Stimulated activated naive CD4-positive, alpha-beta T cell treated with Interleukin-2 at 50 U/mL for 16 hours (primary cell): ENCODE data around the gene PEX14.

ENCODE experiments used
- DNase-seq: peaks from one replicate; lab custom pipeline; 2025; lab: John Stamatoyannopoulos, UW

PEX14 gene

DNA sequence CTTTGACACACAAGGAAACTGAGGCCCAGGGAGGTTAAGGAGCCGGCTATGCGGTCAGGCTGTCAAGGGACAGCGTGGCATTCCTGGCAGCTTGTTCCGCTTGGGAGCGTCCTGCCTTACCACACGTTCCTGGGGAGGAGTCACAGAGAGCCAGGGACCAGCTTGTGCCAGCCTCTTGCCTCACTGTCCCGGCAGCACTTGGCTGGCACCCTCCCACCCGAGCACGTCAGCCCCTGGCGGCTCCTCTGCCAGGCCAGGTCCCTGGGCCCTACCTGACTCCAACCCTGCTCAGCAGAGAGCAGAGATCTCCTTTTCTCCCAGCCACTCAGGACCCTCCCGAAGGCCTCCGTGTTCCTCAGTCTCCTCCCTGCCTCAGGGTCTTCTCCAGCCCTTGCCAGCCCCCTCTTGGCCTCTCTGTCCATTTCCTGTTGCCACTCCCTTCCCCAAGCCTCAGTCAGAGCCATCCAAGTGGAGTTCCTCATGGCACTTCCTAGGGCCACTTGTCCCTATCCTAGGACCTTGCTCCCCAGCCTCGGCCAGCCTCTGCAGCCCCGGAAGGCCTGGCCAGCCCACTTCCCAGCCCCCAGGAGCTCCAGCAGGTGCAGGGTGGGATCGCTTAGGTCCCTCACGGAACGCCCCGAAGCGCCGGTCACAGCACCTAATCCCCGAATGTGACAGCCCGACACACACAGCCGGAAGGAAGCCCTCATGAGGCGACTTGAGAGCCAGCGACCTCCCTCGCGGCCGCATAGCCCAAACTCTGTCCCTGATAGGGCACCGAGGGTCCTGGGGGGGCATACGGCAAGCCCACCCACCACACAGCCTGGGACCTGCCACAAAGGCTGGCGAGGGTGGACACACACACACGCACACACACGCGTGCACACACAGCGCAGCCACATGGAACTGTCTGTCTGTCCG, 191.4 kb downstream of the PEX14 start:
- DNase-seq: no peak

DNA sequence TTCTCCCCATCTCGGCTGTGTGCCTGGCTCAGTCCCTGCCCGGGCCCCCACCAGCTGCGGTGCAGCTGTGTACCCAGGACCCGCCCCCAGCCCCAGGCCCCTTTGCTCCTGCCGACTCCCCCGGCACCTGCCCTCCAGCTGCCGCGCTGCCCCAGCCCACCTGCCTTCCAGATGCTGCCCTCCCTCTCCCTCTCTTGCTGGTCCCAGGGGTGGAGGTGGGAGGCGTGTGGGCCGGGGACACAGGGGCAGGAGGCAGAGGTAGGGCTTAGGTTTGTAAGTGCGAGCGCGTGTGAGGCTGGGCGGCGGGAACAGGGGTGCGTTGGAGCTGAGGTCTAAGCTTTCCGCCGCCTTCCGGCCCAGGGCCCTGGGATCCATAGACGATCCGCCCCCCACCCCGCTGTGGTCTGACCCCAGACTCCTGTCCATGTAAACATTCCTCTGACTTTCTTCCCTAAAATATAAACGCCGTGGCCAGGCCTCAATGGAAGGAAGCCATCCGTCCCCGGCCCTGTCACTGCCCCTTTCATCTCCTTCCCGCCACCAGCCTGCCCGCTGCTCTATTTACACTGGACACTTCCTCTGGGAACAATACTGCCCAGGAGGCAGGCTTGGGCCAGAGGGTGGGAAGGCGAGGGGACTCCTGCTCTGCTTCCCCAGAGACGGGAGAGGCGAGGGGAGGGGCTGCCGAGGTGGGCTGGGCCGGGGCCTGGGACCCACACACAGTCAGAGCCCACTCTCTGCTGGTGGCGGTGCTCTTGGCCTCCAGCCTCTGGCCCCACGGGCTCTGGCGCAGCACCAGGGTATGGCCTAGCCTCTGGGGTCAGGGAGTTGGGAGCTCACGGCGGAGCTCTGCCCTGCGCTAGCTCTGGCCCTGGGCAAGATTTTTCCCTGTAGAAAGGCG, 193.4 kb downstream of the PEX14 start:
- no peak for DNase-seq

DNA sequence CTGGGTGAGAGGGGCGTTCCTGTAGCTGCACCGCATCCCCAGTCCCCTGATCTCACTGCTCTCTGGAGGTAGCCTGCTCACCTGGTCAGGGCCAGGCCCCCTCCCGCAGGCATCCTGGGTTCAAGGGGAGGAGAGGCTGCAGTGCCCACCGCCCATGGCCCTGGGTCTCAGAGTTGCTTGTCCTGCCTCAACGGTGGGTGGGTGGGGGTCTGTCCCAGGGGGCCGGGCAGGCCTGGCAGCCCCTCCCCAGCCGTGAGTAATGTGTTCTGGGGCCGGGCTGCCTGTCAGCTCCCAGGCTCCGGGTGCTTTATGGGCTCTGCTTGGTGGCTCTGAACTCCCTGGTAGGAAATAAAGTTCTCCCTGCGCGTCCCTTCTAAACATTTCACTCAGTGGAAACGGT, 194.8 kb downstream of the PEX14 start:
- DNase-seq: no peak

DNA sequence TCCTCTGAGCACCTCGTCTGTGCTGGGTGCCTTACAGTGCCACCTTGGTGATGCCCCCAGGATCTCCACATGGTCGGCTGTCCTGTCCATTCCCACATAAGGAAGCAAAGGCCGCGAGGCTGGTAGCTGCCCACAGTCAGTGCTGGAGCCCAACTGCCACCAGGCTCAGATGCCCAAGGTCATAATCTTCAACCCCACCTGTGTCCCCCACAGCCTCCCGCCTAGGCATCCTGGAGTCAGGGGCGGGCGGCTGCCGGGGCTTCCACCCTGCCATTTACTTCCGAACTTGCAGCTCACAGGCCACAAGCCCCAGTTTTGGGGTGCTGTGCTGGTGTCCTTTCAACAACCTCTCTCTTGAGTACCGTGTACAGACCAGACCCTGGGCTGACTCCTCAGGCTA, 195.4 kb downstream of the PEX14 start:
- DNase-seq: no peak

DNA sequence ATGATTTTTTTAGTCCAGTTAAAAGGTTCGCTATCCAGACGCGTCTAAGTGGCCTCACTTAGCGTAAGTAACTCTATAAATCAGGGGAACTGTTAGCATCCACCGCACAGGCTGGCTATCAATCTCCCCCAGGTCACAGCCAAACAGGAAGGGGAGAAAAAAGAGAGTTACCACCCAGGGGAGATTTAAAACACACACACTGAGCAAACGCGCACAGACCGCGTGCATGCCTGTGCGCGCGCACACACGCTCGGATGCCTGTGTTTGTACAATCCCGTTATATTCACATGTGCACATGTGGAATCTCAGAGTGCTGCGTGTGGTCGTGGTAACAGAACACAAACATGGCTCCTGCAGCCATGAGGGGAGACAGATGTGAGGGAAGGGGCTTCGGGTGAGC, 196.3 kb downstream of the PEX14 start:
- no peak for DNase-seq

DNA sequence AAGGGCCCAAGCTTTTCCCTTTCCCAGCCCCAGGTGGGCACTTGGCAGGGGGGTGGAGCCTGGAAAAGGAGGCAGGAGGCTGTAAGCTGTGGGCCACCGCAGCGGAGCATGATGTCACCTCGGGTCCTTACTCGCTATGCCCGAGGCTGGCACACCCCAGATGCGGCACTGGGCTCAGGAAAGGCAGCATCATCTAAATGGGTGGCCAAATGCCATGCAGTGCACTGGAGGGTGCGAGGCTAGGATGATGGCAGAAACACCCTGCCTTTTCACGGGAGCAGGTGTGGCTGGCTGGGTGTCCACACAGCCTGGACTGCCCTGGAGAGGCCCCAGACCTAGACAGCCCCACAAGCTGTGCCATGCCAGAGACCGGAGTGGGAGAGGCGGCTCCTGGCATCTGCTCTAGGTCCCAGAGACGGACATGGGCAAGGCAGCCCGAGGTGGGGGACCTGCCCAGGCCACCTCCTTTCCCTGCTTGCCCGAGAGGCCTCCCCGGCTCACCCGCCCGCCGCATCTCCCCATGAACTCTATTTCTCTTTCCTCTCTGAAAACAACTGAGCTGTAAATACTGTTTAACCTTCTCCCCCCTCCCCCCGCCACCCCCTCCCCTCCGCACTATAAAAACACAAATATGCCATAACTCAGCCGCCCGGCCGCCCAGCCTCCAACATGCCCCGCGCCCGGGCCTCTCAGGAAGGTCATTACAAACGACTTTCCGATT, 197.0 kb downstream of the PEX14 start:
- DNase-seq: no peak

DNA sequence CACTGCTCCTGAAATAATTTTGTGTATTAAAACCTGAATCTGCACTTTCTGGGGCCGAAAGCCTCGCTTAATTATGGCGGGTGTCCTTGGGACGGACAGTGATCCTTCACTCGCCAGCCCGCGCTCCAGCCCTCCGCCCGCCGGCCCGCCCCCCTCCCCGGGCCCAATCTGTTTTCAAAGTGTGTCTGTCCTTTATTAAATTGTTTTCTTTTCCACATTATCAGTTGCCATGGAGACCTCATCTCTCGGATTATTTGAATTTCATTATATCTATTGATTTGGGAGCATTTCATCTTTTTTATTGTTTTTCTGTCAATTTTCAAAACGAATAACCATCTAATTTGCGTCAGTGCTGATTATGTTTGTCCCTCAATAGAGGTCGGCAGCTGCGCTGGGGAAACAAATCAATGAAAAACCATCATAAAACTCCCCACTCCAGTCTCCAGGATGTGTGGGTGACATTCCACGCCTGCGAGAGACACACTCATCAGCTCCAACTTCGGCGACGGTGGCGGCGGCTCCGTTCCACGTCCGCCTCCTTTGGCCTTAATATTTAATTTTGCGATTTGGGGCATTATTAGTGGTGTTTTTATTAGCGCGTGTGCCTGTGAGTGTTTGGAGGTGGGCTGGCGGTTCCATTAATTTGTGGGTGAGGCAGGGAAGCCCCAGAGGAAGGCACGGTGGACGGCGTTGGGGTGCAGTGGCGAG, 197.7 kb downstream of the PEX14 start:
- DNase-seq: no peak

DNA sequence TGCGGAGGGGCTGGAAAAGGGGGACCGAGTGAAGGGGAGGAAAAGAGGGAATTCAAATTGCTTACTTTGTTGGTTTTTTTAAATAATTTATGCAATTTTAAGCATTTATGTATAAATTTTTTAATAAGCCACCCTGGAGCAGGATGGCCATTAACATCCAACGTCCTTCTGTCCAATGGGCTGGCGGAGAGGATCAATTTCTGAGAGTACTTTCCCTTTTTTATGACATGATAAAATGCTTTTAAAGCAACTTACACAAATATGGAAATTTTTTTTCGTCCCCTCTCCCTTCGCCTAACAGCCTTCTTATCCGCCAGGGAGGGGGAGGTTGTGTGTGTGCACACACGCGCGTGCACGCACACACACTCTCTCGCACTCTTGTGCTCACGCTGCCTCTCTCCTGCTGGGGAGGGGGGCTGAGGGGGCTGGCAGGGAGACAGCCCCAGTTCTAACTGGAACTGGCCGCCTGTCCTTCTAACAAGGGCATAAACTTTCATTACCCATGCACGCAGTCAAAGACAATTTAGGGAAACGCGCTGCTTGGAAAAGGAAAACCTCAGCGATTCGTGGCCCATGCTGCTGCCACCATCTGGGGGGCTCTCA, 198.5 kb downstream of the PEX14 start:
- DNase-seq: no peak

DNA sequence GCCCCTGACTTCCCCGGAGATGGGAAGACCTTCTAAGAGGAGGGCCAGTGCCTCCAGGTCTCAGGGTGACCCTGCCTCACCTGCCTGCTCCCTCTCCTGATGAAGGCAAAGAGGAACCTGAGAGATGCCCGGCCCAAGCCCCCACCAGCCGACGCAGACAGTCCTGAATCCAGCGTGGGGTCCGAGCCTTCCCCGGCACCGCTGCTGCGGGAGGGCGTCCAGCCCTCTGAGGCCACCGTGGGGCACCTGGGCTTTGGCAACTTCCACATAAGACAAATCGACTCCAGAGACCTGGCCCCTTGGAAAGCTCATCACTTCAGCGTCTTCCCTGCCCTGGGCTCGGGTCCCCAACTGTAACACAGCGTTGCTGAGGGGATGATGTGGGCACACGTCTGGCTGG, 199.5 kb downstream of the PEX14 start:
- DNase-seq: no peak

DNA sequence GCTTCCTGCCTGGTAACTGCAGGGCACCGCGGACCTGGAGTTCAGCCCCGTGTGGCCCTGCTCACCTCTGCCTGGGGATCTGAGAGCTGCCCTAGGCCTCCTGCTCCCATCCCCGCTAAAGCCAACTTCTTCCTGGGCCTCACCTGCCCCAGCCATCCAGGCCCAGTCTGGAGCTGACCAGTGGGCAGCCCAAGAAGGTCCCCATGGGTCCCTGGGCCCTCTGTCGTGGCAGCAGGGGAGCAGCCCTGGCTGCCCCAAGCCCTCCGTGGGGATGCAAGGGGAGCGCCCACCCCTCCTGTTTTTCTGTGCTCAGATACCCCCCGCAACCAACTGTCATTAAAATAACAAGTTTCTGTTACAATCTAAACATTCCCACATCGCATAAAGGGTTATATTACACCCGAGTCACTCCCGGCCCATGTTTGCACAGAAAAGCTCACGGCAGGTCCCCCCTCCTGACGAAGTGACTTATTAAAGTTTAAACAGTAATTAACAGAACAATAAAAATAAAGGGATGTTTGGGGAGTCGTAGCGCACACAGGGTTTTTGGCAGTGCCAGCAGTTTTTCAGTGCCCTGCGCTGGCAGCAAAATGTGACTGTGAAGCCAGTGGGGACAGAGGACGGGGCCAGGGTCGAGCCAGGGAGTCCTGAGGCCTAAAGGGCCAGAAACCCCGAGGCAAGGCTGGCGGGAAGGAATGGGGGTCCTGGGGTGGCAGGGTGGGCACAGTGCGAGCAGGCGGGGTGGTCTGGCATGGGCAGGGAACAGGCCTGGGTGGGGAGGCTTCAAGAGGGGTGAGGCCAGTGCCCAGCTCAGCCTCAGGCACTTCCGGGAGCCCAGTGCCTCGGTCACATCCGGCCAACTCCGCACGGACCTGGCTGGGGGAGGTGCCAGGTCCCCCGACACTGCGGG, 200.2 kb downstream of the PEX14 start:
- no peak for DNase-seq

DNA sequence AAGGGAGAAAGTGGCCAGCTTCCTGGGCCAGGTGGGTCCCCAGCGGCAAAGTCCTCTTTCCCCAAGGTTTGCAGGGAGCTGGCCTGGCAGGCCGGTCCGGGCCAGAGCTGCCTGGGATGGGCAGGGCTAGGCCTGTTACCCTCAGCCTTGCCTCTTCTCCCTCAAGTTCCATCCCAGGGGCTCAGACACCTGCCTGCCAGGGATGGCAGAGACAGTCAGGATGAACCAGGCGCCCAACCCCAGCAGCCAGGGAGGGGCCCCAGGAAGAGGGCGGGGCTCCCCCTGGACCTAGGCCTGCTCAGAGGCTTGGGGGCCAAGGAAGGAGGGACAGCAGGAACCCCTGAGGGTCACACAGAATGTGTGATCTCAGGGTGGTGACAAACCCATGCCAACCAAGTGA, 201.1 kb downstream of the PEX14 start:
- no peak for DNase-seq

DNA sequence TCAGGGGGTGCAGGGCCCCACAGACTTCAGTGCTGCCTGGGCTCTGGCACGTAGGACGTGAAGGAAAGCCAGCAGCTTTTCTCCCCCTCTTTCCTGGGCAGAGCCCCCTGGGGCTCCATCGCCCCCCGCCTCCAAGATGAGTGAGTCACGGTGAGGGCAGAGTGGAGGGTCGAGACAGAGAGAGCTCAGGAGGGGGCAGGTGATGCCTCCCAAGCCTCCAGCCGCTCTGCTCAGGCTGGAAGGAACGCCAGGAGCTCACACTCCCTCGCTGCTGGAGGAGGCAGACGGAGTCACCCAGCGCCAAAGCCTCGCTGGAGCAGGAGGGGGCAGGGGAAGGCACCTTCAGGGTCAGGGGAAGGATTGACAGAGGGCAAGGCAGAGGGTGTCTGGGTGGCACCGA, 202.2 kb downstream of the PEX14 start:
- no peak for DNase-seq

DNA sequence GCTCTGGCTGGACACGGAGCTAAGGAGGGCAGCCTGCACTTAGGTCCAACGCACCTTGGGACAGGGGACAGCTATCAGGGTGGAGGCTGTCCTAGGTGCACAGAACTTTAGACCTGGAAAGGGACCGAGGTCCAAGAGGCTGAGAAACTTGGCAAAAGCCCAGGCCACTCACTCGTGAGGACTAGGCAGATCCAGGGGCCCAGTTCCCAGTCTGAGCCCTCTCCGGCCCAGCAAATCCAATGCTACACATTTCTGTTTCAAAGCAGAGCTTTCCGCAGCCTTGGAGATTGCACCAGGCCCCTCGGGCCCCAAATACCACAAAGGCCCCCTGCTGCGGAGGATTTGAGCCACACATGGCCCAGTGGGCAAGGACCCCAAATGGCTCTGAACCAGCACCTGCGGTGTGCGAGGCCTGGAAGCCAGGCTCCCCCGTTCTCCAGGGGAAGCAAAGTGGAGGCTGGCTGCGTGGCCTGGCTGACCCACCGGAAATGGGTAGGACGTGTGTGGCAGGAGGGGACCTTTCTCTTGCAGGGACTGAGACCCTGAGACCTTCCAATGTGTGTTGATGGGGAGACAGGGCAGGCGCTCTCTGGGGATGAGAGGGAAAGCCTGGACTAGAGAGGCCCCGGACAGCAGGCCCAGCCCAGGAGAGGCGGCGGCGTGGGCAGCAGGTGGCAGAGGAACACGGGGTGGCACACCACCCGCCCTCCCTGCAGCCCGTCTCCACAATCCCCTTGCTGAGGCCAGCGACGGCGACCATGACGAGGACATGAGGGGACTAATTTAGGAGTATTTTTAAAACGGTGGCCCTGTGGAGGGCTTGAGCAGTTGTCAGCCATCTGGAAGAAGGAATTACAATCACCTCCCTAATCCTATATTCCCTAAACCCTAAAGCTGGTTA, 203.0 kb downstream of the PEX14 start:
- DNase-seq: no peak

DNA sequence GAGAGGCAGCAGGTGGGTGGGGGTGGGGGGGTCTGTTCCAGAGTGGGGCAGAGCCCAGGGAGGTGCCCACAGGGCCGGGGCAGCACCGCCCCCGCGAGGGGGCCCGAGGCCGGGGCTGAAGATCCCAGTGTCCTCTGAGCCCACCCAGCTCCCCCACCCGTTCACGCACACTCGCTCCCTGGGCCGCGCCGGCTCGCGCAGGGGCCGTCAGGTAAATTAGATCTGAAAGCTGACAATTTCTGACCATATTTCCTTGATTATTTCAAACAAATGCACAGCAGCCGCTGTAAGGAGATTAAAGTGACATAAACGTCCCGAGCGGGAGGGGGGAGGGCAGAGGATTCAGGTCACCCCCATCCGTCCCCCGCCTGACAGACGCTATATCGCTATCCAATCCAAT, 203.7 kb downstream of the PEX14 start:
- no peak for DNase-seq

DNA sequence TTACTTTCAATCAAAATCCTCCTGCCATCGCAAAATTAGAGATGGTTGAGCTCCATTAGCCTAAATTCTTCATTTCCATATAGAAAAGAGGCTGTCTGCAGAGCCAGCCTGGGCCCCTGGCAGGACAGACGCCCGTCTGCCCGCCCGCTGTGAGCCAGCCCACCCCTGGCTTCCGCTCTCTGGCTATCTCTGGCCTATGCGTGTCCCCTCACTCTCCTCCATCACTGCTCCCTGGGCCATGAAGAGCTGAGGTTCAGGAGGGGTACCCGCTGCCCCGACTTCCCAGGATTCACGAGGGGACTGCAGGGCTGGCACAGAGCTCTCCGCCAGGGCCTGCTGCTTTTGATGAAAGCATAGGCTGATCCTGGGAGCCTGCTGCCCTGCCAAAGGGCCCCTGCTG, 204.1 kb downstream of the PEX14 start:
- DNase-seq: no peak

DNA sequence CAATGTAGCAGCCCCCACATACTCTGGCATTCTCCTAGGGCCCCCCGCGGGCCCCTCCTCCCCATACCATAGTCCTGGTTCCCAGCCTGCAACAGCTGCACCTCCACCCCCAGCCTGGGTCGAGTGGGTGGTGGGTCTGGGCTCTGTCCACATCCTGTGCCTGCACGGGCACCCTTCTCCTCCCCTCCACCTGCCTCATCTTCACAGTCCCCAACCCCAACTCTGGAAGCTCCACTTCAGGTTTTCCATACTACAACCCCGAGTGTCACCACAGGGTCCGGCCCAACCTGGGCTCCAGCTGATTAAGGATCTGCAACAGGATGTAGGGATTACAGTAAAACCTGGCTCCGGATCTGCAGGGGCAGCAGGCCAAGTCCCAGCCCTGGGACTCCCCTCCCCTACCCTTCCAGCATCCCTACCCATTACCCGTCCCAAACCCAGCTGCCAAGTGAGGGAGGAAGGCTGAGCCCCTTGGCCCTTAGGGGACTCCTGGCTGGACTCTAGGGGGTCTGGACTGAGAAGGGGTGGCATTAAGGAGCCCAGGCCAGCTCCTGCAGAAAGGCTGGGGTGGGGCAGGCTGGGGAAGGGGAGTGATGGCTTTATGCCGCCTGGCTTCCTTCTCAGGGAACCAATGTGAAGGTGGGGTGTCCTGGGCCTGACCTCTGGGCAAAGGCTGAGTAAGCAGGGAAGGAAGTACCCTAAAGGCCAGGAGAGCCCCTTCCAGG, 204.9 kb downstream of the PEX14 start:
- no peak for DNase-seq
